ENCODE results near the gene ANKRD66.
"Not testable (repeated sequence)": the region's sequence is repeated elsewhere in the genome, so short reads cannot be mapped to it uniquely, and the experiment has no call there.

The ANKRD66 gene

DNA sequence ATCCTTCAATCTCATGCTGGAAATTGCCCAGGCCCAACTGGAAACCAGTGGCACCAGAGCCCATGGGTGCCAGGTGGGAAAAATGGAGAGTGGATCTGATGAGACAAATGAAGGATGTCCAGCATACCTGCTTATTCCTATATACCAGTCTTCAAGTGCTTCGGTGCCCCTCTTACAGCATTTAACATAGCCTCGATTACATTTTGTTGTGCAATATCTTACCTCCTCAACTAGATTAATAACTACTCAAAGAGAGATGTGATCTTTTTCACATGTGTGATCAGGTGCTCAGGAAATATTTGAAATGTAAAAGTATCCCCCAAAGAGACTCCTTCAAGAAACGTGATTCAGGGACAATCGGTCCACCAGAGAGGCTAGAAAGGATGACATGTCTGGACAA lies 4.8 kb upstream of the ANKRD66 start:
- TF ChIP-seq RARB (CRISPR knock-in tag; IDR thresholded peaks at IDR 0.05) (no peak), PPARA (CRISPR knock-in tag; IDR thresholded peaks at IDR 0.05; ENCODE audit: borderline replicate concordance) (no peak), POU6F1 (CRISPR knock-in tag; IDR thresholded peaks at IDR 0.05; ENCODE audit: borderline replicate concordance, low read depth) (no peak), ARNTL (CRISPR knock-in tag; IDR thresholded peaks at IDR 0.05; ENCODE audit: borderline replicate concordance, low read depth) (no peak), TCF4 (CRISPR knock-in tag; IDR thresholded peaks at IDR 0.05; ENCODE audit: borderline replicate concordance) (no peak), ZNF565 (CRISPR knock-in tag; conservative IDR thresholded peaks at IDR 0.05; ENCODE audit: low read depth) (no peak), ZNF8 (CRISPR knock-in tag; IDR thresholded peaks at IDR 0.05) (no peak), ZFP30 (CRISPR knock-in tag; IDR thresholded peaks at IDR 0.05) (no peak), PATZ1 (CRISPR knock-in tag; IDR thresholded peaks at IDR 0.05; ENCODE audit: borderline replicate concordance) (no peak), GLIS3 (CRISPR knock-in tag; IDR thresholded peaks at IDR 0.05) (no peak), ISL1 (CRISPR knock-in tag; IDR thresholded peaks at IDR 0.05) (no peak), TOX (CRISPR knock-in tag; IDR thresholded peaks at IDR 0.05; ENCODE audit: borderline replicate concordance) (no peak), ZNF70 (CRISPR knock-in tag; IDR thresholded peaks at IDR 0.05) (no peak), ZC3H10 (CRISPR knock-in tag; IDR thresholded peaks at IDR 0.05) (no peak), CSDC2 (CRISPR knock-in tag; IDR thresholded peaks at IDR 0.05) (no peak), ESRRG (CRISPR knock-in tag; IDR thresholded peaks at IDR 0.05) (no peak), SNAI2 (CRISPR knock-in tag; IDR thresholded peaks at IDR 0.05) (no peak)
- TF ChIP-seq, protein P1, sequence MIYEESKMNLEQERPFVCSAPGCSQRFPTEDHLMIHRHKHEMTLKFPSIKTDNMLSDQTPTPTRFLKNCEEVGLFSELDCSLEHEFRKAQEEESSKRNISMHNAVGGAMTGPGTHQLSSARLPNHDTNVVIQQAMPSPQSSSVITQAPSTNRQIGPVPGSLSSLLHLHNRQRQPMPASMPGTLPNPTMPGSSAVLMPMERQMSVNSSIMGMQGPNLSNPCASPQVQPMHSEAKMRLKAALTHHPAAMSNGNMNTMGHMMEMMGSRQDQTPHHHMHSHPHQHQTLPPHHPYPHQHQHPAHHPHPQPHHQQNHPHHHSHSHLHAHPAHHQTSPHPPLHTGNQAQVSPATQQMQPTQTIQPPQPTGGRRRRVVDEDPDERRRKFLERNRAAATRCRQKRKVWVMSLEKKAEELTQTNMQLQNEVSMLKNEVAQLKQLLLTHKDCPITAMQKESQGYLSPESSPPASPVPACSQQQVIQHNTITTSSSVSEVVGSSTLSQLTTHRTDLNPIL (CRISPR knock-in tag; IDR thresholded peaks at IDR 0.05; ENCODE audit: low read depth) = no peak
- TF ChIP-seq, protein P2, sequence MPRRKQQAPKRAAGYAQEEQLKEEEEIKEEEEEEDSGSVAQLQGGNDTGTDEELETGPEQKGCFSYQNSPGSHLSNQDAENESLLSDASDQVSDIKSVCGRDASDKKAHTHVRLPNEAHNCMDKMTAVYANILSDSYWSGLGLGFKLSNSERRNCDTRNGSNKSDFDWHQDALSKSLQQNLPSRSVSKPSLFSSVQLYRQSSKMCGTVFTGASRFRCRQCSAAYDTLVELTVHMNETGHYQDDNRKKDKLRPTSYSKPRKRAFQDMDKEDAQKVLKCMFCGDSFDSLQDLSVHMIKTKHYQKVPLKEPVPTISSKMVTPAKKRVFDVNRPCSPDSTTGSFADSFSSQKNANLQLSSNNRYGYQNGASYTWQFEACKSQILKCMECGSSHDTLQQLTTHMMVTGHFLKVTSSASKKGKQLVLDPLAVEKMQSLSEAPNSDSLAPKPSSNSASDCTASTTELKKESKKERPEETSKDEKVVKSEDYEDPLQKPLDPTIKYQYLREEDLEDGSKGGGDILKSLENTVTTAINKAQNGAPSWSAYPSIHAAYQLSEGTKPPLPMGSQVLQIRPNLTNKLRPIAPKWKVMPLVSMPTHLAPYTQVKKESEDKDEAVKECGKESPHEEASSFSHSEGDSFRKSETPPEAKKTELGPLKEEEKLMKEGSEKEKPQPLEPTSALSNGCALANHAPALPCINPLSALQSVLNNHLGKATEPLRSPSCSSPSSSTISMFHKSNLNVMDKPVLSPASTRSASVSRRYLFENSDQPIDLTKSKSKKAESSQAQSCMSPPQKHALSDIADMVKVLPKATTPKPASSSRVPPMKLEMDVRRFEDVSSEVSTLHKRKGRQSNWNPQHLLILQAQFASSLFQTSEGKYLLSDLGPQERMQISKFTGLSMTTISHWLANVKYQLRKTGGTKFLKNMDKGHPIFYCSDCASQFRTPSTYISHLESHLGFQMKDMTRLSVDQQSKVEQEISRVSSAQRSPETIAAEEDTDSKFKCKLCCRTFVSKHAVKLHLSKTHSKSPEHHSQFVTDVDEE (CRISPR knock-in tag; IDR thresholded peaks at IDR 0.05) = no peak
- no peak for ATAC-seq

DNA sequence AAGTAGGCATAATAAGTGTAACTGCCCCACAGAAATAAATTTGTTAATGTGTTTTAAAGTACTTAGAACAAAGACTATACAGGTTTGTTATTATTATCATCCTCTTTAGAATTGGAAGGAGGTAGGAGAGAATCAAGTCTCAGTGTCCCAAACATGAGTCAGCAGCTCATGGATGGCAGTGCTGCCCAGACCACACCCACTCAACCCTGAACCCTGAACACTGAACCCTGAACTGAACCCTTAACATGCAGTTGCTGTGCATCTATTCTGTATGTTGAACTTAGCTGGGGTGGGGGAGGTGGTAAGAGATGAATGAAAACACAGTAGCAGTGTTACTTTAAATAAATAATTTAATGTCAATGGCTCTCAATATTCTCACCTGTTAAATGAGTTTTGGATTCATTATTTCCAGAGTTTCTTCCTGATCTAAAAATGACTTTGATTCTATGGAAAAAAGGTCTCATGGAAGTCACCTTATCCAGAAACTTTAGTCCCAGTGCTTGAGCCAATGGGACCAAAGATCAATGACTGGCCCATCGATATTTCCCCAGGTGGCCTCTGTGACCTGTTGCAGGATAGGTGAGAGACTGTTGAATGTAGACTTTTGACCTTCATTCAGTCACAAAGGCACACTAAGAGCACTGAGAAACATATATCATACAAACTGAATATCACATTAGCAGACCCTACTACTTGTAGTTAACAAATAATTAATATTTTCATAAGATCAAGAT lies 3.1 kb upstream of the ANKRD66 start:
- TF ChIP-seq GLIS3 (CRISPR knock-in tag; IDR thresholded peaks at IDR 0.05) (no peak), ZNF565 (CRISPR knock-in tag; conservative IDR thresholded peaks at IDR 0.05; ENCODE audit: low read depth) (no peak), ISL1 (CRISPR knock-in tag; IDR thresholded peaks at IDR 0.05) (no peak), ZNF8 (CRISPR knock-in tag; IDR thresholded peaks at IDR 0.05) (no peak), POU6F1 (CRISPR knock-in tag; IDR thresholded peaks at IDR 0.05; ENCODE audit: borderline replicate concordance, low read depth) (no peak), ESRRG (CRISPR knock-in tag; IDR thresholded peaks at IDR 0.05) (no peak), ZFP30 (CRISPR knock-in tag; IDR thresholded peaks at IDR 0.05) (no peak), PPARA (CRISPR knock-in tag; IDR thresholded peaks at IDR 0.05; ENCODE audit: borderline replicate concordance) (no peak), OSR1 (CRISPR knock-in tag; IDR thresholded peaks at IDR 0.05) (no peak), CSDC2 (CRISPR knock-in tag; IDR thresholded peaks at IDR 0.05) (no peak)
- ATAC-seq = no peak

DNA sequence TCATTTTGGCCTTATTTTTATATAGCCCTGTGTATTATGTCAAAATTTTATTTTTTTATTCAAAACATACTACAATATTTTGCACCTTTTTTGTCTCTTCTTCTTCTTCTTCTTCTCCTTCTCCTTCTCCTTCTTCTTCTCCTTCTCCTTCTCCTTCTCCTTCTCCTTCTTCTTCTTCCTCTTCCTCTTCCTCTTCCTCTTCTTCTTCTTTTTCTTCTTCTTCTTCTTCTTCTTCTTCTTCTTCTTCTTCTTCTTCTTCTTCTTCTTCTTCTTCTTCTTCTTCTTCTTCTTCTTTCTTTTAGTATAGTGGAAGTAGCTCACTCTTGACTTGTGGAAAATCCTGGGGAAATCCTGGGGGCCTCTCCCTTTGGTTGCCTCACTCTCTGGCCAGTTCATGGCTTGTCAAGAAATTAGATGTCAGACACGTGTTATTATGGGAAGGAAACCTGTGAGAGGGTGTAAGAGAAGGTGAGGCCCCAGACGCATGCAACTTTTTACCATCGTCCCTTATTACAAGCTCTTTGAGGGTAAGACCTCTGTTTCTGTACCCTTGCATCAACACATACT lies 2.5 kb upstream of the ANKRD66 start:
- ATAC-seq = not testable (repeated sequence)
